Dermis microvascular lymphatic vessel endothelial cell (primary cell): ENCODE measurements around the gene OLIG1. TPM values are rescaled to one million over a fixed set of nuclear protein-coding genes. Genes with fewer than 3 reads are reported as not detected.

Source experiments
- DNase-seq, 2 donors: peaks; one replicate each; pipeline versions ENCODE4 v3.0.0 to v3.0.0-alpha.2; 2010; ENCODE audit warnings: low read depth in 2 of 2
- total RNA-seq: library from RNA; depleted of rRNA; stranded (reverse); fragments of >200 nt; gene quantifications from 2 replicates; pipeline ENCODE4 v1.2.1, GENCODE V29; 2014

Gene OLIG1
- total RNA-seq, 1 donor from 2014 or later = not detected

GRCh38 chr21:33096426-33096825 is 26.5 kb downstream of the OLIG1 start:
- no peak for DNase-seq

- no peak for DNase-seq
Observed at GRCh38 chr21:33099131-33099530, 29.2 kb downstream of the OLIG1 start.

GRCh38 chr21:33101300-33101911 is 31.5 kb downstream of the OLIG1 start:
- no peak for DNase-seq

- no peak for DNase-seq
Observed at GRCh38 chr21:33105088-33105487, 35.1 kb downstream of the OLIG1 start.

GRCh38 chr21:33108228-33108627 is 38.3 kb downstream of the OLIG1 start:
- no peak for DNase-seq

GRCh38 chr21:33109574-33110339 is 39.8 kb downstream of the OLIG1 start:
- no peak for DNase-seq

GRCh38 chr21:33110340-33110715 is 40.4 kb downstream of the OLIG1 start:
- DNase-seq = no peak

- DNase-seq = no peak
Observed at GRCh38 chr21:33111577-33111976, 41.6 kb downstream of the OLIG1 start.

GRCh38 chr21:33112151-33112550 is 42.2 kb downstream of the OLIG1 start:
- no peak for DNase-seq

- DNase-seq = no peak
Observed at GRCh38 chr21:33112681-33113080, 42.7 kb downstream of the OLIG1 start.

GRCh38 chr21:33113131-33113530 is 43.2 kb downstream of the OLIG1 start:
- DNase-seq = no peak

- DNase-seq = no peak
Observed at GRCh38 chr21:33114276-33114675, 44.3 kb downstream of the OLIG1 start.

GRCh38 chr21:33115631-33116510 is 45.9 kb downstream of the OLIG1 start:
- DNase-seq = no peak

- no peak for DNase-seq
Observed at GRCh38 chr21:33116676-33117075, 46.7 kb downstream of the OLIG1 start.

GRCh38 chr21:33117101-33117888 is 47.4 kb downstream of the OLIG1 start:
- DNase-seq = no peak

Other genes with a start within 250 kb of the OLIG1 start
- not detected in 2 replicates for gene OLIG2, start 44.2 kb upstream of the OLIG1 start, total RNA-seq
- 8.3 and 8.7 TPM in 2 replicates for gene IFNAR2, start 159.8 kb downstream of the OLIG1 start, total RNA-seq
- 45.8 and 46.7 TPM in 2 replicates for gene IL10RB, start 196.2 kb downstream of the OLIG1 start, total RNA-seq